ENCODE data around the gene NLRC3.
"Not testable (repeated sequence)": the region's sequence is repeated elsewhere in the genome, so short reads cannot be mapped to it uniquely, and the experiment has no call there.

Gene NLRC3

GRCh38 chr16:3514621-3515020, 62.6 kb downstream of the NLRC3 start:
- DNase-seq: no peak

GRCh38 chr16:3513892-3514583, 63.2 kb downstream of the NLRC3 start:
- no peak for DNase-seq

- DNase-seq: no peak
Observed at GRCh38 chr16:3511286-3512180, 65.7 kb downstream of the NLRC3 start.

- DNase-seq: no peak
Observed at GRCh38 chr16:3510416-3510815, 66.8 kb downstream of the NLRC3 start.

GRCh38 chr16:3509470-3509928, 67.7 kb downstream of the NLRC3 start:
- DNase-seq: no peak

GRCh38 chr16:3508736-3509135, 68.5 kb downstream of the NLRC3 start:
- no peak for DNase-seq

GRCh38 chr16:3503523-3503922, 73.7 kb downstream of the NLRC3 start:
- DNase-seq: no peak

- no peak for DNase-seq
Observed at GRCh38 chr16:3501783-3502400, 75.3 kb downstream of the NLRC3 start.

- DNase-seq: not testable (repeated sequence)
Observed at GRCh38 chr16:3501412-3501761, 75.8 kb downstream of the NLRC3 start.

- no peak for DNase-seq
Observed at GRCh38 chr16:3498988-3499387, 78.2 kb downstream of the NLRC3 start.

GRCh38 chr16:3497771-3498170, 79.4 kb downstream of the NLRC3 start:
- no peak for DNase-seq

- DNase-seq: no peak
Observed at GRCh38 chr16:3496386-3496785, 80.8 kb downstream of the NLRC3 start.

GRCh38 chr16:3495176-3495575, 82.0 kb downstream of the NLRC3 start, which contains the start of gene C16orf90:
Gene C16orf90, minus strand, starts transcription at chr16:3495489. Its CDS starts 68 bp downstream, at chr16:3495421.
- no peak for DNase-seq

GRCh38 chr16:3494386-3494973, 82.7 kb downstream of the NLRC3 start:
- DNase-seq: no peak

- DNase-seq: no peak
Observed at GRCh38 chr16:3492356-3492755, 84.8 kb downstream of the NLRC3 start.

GRCh38 chr16:3490911-3491629, 86.1 kb downstream of the NLRC3 start:
- no peak for DNase-seq

Data from anterior cingulate cortex (tissue), 58 donors.